Gastrocnemius medialis (tissue), 4 donors: Measurements from ENCODE around the gene ATRNL1.

Source experiments
- CTCF ChIP-seq, 5 experiments: fragments of 450-650 bp in 3 of 5; fragments of 200-600 bp in 2 of 5; sonication (generic) in 2 of 5; IDR thresholded peaks in 4 of 5; conservative IDR thresholded peaks in 1 of 5; 1 replicate in 4 of 5; 2 replicates in 1 of 5; pipeline ENCODE4 v1.5.1; 2016 to 2019; ENCODE audit warnings: antibody characterized with exemption in 5 of 5, mild to moderate bottlenecking in 3 of 5, moderate library complexity in 3 of 5
- POLR2A ChIP-seq, 2 donors: fragments of 450-650 bp; IDR thresholded peaks; one replicate each; pipeline ENCODE4 v1.6.1; 2017; ENCODE audit warnings: antibody characterized with exemption in 2 of 2, mild to moderate bottlenecking in 2 of 2, moderate library complexity in 2 of 2

GRCh38 chr10:115706488-115707076, 613.4 kb downstream of the ATRNL1 start:
- TF ChIP-seq CTCF (IDR thresholded peaks at IDR 0.05 in 4 of 5, conservative IDR thresholded peaks at IDR 0.05 in 1 of 5), result no peak
- TF ChIP-seq POLR2A (IDR thresholded peaks at IDR 0.05), result no peak
